GM19328 (cell line): Measurements from ENCODE around the gene TMC5.
"Not testable (repeated sequence)": the region's sequence is repeated elsewhere in the genome, so short reads cannot be mapped to it uniquely, and the experiment has no call there.

Experiments used
- ATAC-seq: cut with Tn5 transposase; IDR thresholded peaks from one replicate; pipeline ENCODE4 v1.9.1; 2021; ENCODE audit warnings: mild to moderate bottlenecking, moderate library complexity; ENCODE audit not compliant: unreplicated experiment

The TMC5 gene

GRCh38 chr16:19406891-19407491, 10.7 kb upstream of the TMC5 start:
- no peak for ATAC-seq

- no peak for ATAC-seq
These were observed 7.1 kb upstream of the TMC5 start for GRCh38 chr16:19410435-19411171.

- no peak for ATAC-seq
These were observed 6.4 kb upstream of the TMC5 start for GRCh38 chr16:19411298-19411697.

DNA sequence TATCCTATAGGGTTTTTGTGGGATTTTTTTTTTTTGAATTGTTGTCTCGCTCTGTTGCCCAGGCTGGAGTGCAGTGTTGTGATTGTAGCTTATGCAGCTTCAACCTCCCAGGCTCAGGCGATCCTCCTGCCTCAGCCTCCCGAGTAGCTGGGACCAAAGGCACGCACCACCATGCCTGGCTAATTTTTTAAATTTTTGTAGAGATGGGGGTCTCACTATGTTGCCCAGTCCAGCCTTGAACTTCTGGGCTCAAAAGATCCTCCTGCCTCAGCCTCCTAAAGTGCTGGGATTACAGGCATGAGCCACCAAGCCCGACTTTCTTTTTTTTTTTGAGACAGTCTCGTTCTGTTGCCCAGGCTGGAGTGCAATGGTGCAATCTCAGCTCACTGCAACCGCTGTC, 5.6 kb upstream of the TMC5 start:
- ATAC-seq: not testable (repeated sequence)

GRCh38 chr16:19415461-19415860, 2.2 kb upstream of the TMC5 start:
- no peak for ATAC-seq

GRCh38 chr16:19415918-19416317, 1.8 kb upstream of the TMC5 start:
- no peak for ATAC-seq

- ATAC-seq: no peak
These were observed 517 bp downstream of the TMC5 start for GRCh38 chr16:19418200-19418599.

DNA sequence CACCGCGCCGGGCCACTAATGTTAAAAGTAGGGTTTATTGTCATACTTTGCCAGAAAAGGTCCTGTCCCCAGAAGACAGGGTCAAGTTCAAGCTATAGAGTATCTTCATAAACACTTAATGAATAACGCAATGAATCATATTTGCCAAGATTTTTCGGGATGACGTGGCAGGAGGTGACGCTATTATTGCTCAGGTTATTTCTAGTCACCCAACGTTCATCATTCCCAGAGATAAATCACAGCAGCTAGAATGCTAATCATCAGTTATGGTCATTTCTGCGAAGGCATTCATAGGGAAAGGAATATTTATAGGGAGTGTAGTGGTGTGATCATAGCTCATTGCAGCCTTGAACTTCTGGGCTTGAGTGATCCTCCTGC, 2.0 kb downstream of the TMC5 start:
- no peak for ATAC-seq

DNA sequence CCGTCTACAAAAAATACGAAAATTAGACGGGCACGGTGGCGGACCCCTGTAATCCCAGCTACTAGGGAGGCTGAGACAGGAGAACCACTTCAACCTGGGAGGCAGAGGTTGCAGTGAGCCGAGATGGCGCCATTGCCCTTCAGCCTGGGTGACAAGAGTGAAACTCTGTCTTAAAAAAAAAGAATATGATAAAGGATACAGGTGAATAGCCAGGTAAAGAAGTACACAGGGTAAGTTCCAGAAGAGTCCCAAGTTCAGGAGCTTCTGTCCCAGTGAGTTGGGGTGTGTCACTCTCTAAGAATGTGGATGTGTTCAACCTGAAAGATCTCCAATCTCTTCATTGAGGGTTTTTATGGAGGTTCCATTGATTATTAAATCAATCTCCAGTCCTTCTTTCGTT, 6.8 kb downstream of the TMC5 start:
- no peak for ATAC-seq

DNA sequence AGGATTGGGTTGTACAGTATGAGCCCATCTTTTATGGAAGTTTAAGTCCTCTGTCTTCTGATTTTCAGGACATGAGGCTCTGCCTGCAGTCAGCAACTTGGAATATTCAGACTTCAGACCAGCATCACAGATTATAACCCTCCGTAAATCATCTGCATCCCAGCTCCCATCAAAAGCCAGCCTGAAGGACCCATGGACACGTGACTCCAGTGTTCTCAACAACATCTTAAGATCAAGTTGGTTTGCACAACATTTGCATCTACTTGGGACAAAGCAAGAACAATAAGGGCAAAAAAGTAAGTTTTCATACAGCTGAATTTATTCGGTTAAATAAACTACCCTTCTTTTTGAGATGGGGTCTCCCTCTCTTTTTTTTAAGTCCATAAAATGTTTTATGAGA, 12.7 kb downstream of the TMC5 start:
- no peak for ATAC-seq

GRCh38 chr16:19431636-19432340, 14.1 kb downstream of the TMC5 start:
- no peak for ATAC-seq

DNA sequence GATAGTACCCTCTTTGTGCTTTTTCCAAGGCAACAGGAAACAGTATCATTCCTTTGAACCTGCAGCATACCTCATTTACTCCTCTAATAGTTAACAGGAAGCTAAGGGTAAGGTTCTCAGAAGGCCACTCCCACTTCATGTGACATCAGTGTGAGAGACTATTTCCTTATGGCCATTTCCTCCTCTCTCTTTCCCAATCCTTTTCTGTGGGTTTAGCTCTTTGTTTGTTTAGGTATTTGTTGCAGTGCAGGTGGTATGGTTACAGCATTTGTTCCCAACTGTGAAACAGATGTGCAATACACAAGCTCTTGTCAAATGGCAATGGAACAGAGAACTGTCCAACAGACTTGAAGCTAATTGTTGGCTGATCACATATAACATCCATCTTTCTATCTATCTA, 14.7 kb downstream of the TMC5 start:
- no peak for ATAC-seq

DNA sequence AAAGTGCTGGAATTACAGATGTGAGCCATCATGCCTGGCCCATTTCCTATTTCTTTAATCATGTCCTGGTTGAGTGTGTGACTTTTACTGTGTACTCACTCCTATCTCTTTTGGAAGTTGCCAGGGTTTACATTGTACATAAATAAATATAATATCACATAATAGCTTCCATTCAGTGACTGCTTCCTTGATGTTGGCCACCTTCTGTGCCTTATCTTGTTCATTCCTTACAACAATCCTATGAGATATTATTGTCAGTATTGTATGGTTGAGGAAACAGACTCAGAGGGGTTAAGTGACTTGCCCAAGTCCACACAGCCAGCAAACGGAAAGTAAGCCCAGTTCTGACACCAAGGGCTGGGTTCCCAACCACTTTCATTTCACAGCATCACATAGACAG, 16.9 kb downstream of the TMC5 start:
- ATAC-seq: no peak

GRCh38 chr16:19436540-19436939, 18.9 kb downstream of the TMC5 start:
- no peak for ATAC-seq

DNA sequence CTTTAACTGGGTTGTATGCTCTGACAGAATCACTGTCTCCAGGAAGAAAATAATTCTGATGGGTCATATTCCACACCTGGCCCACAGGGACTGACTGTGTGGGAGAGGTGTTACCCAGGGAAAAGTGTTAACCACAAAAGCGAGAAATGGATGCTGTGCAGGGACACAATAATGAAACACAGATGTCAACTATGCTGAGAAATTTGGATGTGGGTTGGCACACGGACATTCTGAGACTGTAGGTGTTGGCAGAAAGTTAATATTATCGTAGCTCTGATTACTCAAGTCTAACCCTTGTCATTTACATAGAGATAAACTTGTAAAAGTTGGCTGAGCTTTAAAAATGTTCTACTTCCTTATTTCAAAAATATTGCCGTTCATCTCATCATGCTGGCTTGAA, 19.6 kb downstream of the TMC5 start:
- ATAC-seq: no peak

GRCh38 chr16:19438739-19439138, 21.1 kb downstream of the TMC5 start:
- no peak for ATAC-seq

- ATAC-seq: no peak
These were observed 21.8 kb downstream of the TMC5 start for GRCh38 chr16:19439483-19439882.

DNA sequence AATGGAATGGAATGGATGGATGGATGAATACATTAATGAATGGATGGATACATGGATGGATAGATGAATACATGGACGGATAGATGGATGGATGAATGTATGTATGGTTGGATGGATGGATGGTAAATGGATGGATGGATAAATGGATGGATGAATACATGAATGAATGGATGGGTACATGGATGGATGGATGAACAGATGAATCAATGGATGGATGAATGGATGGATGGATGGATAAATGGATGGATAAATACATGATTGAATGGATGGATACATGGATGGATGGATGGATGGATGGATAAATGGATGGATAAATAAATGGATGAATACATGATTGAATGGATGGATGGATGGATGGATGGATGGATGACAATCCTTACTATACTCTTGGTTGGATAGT, 26.0 kb downstream of the TMC5 start:
- no peak for ATAC-seq

DNA sequence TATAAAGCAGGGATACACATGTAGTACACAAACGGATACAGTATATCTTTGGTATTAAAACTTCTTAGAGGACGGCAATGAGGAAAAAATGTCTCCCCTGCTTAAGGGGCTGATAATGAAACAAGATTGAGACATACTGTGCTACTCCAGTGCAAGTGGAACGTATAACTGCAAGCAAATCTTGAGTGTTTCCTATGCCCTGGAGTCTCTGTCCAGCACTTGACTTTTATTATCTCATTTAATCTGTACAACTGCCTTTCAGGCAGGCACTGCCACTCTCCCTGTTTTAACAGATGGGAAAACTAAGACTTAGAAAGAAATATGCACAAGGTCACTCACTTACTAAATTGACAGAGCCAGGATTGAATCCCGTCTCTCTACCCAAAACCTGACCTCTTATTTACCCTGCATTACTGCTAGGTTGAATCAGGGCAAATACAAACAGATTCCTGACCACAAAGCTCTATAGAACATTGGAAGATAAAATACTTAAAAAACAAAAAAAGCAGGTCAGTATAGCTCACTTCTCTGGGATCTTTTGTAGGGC, 28.7 kb downstream of the TMC5 start:
- no peak for ATAC-seq

DNA sequence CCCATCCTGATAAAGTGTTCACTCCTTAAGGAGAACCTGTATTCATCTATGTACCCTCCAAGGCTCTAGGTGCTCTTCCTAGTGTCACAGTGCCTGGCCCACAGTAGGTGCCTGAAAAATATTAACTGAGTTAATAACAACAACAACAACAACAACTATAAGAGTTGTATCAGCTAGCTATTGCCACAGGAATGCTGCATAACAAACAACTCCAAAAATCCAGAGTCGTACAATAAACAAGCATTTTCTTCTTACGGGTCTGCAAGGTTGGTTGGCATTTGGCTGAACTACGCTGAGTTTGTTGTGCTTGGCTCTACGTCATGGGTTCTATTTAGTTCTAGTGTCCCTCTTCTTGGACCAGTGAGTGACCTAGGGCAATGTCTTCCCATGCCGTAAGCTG, 29.2 kb downstream of the TMC5 start:
- ATAC-seq: no peak

DNA sequence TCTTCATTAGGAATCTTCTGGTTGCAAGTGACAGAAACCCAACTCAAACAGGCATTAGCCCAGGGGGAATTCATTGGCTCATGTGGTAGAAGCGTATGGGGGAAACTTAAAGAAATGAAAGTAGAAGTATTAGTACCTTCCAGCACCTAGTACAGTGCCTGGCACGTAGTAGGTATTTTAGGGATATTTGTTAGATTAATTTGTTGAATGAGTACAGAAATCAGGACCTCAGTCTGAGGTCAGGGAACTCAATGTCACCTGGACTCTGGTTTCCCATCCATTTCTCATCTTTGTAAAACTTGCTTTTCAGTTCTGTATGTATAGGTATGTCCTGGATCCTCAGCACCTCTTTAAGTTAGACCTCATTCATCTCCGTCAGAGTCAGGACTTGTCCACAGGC, 32.5 kb downstream of the TMC5 start:
- no peak for ATAC-seq
